Esophagus squamous epithelium (tissue), 5 donors: Measurements from ENCODE around the gene TSPAN15. TPM values are rescaled to one million over a fixed set of nuclear protein-coding genes. Genes with fewer than 3 reads are reported as not detected.

ENCODE experiments used
- DNase-seq: peaks from one replicate; lab custom pipeline; 2025; lab: John Stamatoyannopoulos, UW
- H3K27ac ChIP-seq, 4 donors: fragments of 200-600 bp; sonication (generic); one replicate each; pipeline ENCODE4 v1.5.1; 2016 to 2019; ENCODE audit warnings: mild to moderate bottlenecking in 1 of 4
- H3K27me3 ChIP-seq, 4 donors: fragments of 200-600 bp; sonication (generic); 1 replicate in 3 of 4; 2 replicates in 1 of 4; pipeline versions ENCODE4 v1.5.1 to v1.6.0; 2017 to 2021; ENCODE audit warnings: antibody characterized with exemption in 1 of 4
- H3K36me3 ChIP-seq, 3 donors: fragments of 200-600 bp; sonication (generic); one replicate each; pipeline ENCODE4 v1.5.1; 2016 to 2019
- H3K4me1 ChIP-seq, 3 donors: fragments of 200-600 bp; sonication (generic); one replicate each; pipeline ENCODE4 v1.5.1; 2017 to 2019
- H3K4me3 ChIP-seq, 4 donors: fragments of 200-600 bp; sonication (generic); 1 replicate in 3 of 4; 2 replicates in 1 of 4; pipeline ENCODE4 v1.5.1; 2016 to 2019; ENCODE audit warnings: mild to moderate bottlenecking in 2 of 4, moderate library complexity in 1 of 4
- H3K9me3 ChIP-seq, 3 donors: fragments of 200-600 bp; sonication (generic); one replicate each; pipeline ENCODE4 v1.5.1; 2016 to 2019
- POLR2A ChIP-seq, 4 donors: fragments of 450-650 bp; IDR thresholded peaks; one replicate each; pipeline ENCODE4 v1.6.1; 2017; ENCODE audit warnings: antibody characterized with exemption in 4 of 4, mild to moderate bottlenecking in 4 of 4, moderate library complexity in 3 of 4
- WGBS, 2 donors: methylation state at CpG; one replicate each; pipeline ENCODE4 v1.1.5; 2018; 5-methylcytosine and 5-hydroxymethylcytosine counted together
- intact Hi-C: fragments of 100-400 bp; cut with DNase I; formaldehyde crosslinking; loops from one replicate; pipeline ENCODE4 v1.15.0; 2022
- total RNA-seq, 4 donors: library from RNA; depleted of rRNA; stranded (reverse); fragments of >200 nt; gene quantifications; one replicate each; pipeline ENCODE4 v1.1.0, GENCODE V29; 2016
- TF ChIP-seq, protein P1 (sequence below), 6 experiments: fragments of 450-650 bp in 4 of 6; fragments of 200-600 bp in 2 of 6; sonication (generic) in 2 of 6; IDR thresholded peaks; one replicate each; pipeline ENCODE4 v1.5.1; 2016 to 2019; ENCODE audit warnings: antibody characterized with exemption in 6 of 6, mild to moderate bottlenecking in 4 of 6, moderate library complexity in 4 of 6
- donor health status: DM: yes; HTN: yes; CAD: no.

The TSPAN15 gene
- total RNA-seq, 4 donors from 2014 or later = 3.6 to 24.0 (median 18.5) TPM

DNA sequence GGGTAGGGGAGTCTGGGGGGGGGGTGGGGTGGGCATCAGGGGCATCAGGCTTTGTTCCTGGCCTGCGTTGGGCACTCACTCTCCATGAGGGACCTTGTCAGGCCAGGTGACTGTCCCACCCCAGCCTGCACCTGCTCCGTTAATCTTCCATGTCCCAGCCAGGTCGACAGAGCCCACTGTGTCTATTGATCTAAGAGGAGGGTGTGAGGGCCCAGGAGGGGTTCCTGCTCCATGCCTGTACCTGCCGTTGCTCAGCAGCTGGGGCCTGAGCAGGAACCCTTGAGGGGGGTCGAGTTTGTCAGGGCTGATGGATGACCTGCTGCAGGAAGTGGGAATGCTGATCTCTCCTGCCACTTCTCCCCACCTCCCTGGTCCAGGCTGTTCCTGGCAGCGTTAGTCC lies 103.3 kb downstream of the TSPAN15 start:
- WGBS, 2 donors = 19% methylated on average over 3 of the region's 6 CpGs; no CpG with 5 or more reads in 1 of the 2 donors
- H3K36me3 ChIP-seq = no peaks in the 10 kb centered on the region
- no peaks in the 10 kb centered on the region for H3K4me1 ChIP-seq
- intact Hi-C loops = no loop called here
- peaks cover 0 to 16% (median 9%) of the 10 kb centered on the region in 3 donors for H3K9me3 ChIP-seq
- H3K27me3 ChIP-seq = peaks cover 0 to 67% (median 0%) of the 10 kb centered on the region in 4 donors
- H3K27ac ChIP-seq = no peak overlapping the region
- no peak overlapping the region for H3K4me3 ChIP-seq
- TF ChIP-seq POLR2A (IDR thresholded peaks at IDR 0.05) = no peak
- TF ChIP-seq, protein P1, sequence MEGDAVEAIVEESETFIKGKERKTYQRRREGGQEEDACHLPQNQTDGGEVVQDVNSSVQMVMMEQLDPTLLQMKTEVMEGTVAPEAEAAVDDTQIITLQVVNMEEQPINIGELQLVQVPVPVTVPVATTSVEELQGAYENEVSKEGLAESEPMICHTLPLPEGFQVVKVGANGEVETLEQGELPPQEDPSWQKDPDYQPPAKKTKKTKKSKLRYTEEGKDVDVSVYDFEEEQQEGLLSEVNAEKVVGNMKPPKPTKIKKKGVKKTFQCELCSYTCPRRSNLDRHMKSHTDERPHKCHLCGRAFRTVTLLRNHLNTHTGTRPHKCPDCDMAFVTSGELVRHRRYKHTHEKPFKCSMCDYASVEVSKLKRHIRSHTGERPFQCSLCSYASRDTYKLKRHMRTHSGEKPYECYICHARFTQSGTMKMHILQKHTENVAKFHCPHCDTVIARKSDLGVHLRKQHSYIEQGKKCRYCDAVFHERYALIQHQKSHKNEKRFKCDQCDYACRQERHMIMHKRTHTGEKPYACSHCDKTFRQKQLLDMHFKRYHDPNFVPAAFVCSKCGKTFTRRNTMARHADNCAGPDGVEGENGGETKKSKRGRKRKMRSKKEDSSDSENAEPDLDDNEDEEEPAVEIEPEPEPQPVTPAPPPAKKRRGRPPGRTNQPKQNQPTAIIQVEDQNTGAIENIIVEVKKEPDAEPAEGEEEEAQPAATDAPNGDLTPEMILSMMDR (IDR thresholded peaks at IDR 0.05) = no peak
- no peak for DNase-seq

Other genes starting within 250 kb of the TSPAN15 start
- 1 to 10 TPM in 1 of 4 donors, under 1 TPM in 2, not detected in 1; 0.19 to 1.5 (median 0.19) TPM for gene HKDC1, start 231.1 kb upstream of the TSPAN15 start, total RNA-seq
- gene HK1, start 173.0 kb upstream of the TSPAN15 start, total RNA-seq = 100 to 1,000 TPM; 130 to 189 (median 142) TPM
- 10 to 100 TPM in 1 of 4 donors, 1 to 10 TPM in 2, under 1 TPM in 1; 0.72 to 24.0 (median 4.4) TPM for gene TACR2, start 34.5 kb upstream of the TSPAN15 start, total RNA-seq
- not detected for gene NEUROG3, start 122.0 kb downstream of the TSPAN15 start, total RNA-seq
- 1 to 10 TPM in 3 of 4 donors, not detected in 1; 1.2 to 1.7 (median 1.3) TPM for gene FAM241B, start 178.8 kb downstream of the TSPAN15 start, total RNA-seq